ENCODE data around the gene SIPA1L3. TPM values are rescaled to one million over a fixed set of nuclear protein-coding genes. Genes with fewer than 3 reads are reported as not detected.
"Not testable (repeated sequence)": the region's sequence is repeated elsewhere in the genome, so short reads cannot be mapped to it uniquely, and the experiment has no call there.

SIPA1L3 gene
- total RNA-seq, 1 donor from 2014 or later: 17.0 TPM

- DNase-seq (ENCODE audit: low read depth): no peak
Observed at GRCh38 chr19:38228491-38229439, 321.8 kb downstream of the SIPA1L3 start.

DNA sequence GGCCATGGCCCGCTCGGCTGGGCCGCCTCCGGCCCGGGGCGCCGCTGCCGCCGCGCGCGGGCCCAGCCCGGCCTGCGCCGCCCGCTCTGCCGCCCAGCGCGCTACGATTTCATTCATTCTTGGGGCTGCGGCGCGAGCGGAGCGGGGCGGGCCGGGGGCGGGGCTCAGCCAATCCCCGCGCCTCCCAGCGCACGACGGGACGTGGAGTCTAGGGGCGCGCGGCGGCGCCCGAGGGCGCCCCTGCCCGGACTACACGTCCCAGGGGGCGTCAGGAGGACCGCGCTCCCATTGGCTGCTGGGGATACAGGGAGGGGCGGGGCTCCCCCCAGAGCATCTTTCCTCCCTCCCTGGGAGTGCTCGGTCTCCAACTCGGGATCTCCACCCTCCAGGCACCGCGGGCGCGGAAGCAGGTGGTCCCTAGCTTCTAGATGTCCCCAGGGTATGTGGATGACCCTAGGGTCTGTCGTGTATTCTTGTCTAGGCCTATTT is 322.6 kb downstream of the SIPA1L3 start:
- DNase-seq (ENCODE audit: low read depth): peak; percentile 88

- not testable (repeated sequence) for DNase-seq (ENCODE audit: low read depth)
Observed at GRCh38 chr19:38230506-38231133, 323.6 kb downstream of the SIPA1L3 start.

- no peak for DNase-seq (ENCODE audit: low read depth)
Observed at GRCh38 chr19:38231918-38232317, 324.9 kb downstream of the SIPA1L3 start.

DNA sequence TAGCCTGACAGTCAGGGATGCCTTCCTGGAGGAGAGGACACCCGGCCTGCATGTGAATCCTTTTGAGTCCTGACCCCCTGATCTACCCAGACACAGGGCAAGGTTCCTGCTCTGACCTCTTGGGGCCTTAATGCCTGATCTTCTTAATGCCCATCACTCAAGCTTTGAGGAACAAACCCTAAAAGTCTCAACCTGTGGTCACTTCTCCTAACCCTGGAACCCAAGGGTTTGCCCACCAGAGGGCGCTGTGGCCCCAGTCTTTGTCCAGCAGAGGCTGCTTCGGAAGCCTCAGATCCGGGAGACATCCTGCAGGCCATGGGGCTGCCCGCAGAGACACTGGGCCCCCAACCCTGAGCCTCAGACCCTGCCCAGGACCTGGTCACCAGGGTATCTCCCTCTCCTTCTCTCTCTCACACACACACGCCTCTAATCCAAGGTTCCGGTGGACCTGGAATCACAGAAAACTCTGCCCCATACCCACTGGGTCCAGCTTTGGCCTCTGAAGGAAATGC is 326.8 kb downstream of the SIPA1L3 start:
- DNase-seq (ENCODE audit: low read depth): peak; percentile 76

GRCh38 chr19:38234615-38235014 is 327.6 kb downstream of the SIPA1L3 start:
- no peak for DNase-seq (ENCODE audit: low read depth)

DNA sequence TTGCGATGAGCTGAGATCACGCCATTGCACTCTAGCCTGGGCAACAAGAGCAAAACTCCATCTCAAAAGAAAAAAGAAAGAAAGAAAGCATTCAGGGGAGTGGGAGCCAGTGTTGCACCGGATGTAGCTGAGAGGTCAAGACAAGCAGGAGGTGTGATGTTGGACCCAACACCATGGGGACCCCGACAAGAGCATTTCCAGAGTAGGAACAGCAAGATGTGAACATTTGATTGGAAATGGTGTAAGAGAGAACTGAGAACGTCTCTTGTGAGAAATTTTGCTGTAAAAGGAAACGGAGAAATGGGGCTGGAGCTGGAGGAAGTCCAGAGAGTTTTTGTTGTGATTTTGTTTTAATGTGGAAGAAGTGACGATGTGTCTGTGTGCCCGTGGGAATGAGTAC is 332.8 kb downstream of the SIPA1L3 start:
- DNase-seq (ENCODE audit: low read depth): no peak

DNA sequence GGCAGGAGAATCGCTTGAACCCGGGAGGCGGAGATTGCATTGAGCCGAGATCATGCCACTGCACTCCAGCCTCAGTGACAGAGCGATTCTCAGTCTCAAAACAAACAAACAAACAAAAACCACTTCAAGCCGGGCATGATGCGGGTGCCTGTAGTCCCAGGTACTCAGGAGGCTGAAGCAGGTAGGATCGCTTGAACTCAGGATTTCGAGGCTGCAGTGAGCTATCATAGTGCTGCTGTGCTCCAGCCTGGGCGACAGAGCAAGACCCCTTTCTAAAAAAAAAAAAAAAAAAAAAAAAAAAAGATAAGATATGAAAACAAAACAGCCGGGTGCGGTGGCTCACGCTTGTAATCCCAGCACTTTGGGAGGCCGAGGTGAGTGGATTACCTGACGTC is 336.3 kb downstream of the SIPA1L3 start:
- no peak for DNase-seq (ENCODE audit: low read depth)

DNA sequence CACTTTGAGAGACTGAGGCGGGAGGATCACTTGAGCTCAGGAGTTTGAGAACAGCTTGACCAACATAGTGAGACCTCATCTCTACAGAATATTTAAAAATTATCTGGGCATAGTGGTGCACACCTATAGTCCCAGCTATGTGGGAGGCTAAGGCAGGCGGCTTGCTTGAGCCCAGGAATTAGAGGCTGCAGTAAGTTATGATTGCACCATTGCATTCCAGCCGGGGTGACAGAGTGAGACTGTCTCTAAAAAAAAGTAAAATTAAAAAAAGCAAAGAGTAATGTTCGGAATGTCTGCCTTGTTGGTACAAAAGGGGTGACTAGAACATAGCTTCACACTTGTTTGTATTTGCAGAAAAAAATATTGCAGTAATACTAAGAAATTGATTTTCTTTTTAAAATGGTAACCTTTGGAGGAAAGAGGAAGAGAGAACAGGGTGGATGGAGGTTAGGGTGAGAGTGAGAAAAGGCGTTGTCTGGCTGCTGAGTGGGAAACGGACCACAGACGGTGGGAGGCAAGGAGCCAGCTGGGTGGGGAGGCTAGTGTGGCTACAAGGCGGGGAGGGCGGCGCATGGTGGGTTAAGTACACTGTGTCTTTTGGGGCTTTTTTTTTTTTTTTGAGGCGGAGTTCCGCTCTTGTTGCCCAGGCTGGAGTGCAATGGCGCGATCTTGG is 339.0 kb downstream of the SIPA1L3 start:
- DNase-seq (ENCODE audit: low read depth): no peak

DNA sequence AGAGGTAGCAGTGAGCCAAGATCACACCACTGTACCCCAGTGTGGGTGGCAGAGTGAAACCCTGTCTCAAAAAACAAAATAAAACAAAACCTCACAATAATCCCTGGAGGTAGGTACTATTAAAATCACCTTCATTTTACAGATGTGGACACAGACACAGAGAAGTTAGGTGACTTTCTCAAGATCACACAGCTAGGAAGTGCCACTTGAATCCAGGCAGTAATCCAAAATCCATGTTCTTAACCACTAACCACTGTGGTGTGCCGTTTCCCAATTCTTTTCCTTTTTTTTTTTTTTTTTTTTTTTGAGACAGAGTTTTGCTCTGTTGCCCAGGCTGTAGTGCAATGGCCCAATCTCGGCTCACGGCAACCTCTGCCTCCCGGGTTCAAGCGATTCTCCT is 340.1 kb downstream of the SIPA1L3 start:
- DNase-seq (ENCODE audit: low read depth): no peak

- no peak for DNase-seq (ENCODE audit: low read depth)
Observed at GRCh38 chr19:38247734-38248268, 340.8 kb downstream of the SIPA1L3 start.

- DNase-seq (ENCODE audit: low read depth): no peak
Observed at GRCh38 chr19:38248421-38248820, 341.4 kb downstream of the SIPA1L3 start.

GRCh38 chr19:38250428-38250820 is 343.4 kb downstream of the SIPA1L3 start:
- no peak for DNase-seq (ENCODE audit: low read depth)

GRCh38 chr19:38250821-38251563 is 344.0 kb downstream of the SIPA1L3 start:
- DNase-seq (ENCODE audit: low read depth): no peak

DNA sequence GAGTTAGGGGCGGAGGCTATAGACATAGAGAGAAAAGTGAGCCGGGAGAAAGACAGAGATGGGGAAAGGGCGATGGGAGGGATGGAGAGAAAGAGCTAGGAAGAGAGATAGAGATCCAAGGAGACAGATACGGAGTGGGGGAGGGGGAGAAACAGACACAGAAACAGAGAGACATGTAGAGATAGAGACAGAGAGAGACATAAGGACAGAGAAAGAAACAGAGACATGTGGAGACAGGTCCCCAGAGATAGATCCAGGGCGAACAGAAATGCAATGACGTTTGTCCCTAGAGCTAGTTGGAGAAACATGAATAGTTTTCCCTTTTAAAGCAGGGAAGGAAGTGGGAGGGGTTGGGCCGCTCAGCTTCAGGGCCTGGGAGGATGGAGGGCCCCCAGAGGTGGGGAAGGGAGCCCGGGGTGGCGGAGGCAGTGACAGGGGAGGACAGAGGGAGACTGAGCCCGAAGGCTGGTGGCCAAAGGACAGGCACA is 344.6 kb downstream of the SIPA1L3 start:
- DNase-seq (ENCODE audit: low read depth): no peak

GRCh38 chr19:38252385-38252784 is 345.4 kb downstream of the SIPA1L3 start:
- no peak for DNase-seq (ENCODE audit: low read depth)

DNA sequence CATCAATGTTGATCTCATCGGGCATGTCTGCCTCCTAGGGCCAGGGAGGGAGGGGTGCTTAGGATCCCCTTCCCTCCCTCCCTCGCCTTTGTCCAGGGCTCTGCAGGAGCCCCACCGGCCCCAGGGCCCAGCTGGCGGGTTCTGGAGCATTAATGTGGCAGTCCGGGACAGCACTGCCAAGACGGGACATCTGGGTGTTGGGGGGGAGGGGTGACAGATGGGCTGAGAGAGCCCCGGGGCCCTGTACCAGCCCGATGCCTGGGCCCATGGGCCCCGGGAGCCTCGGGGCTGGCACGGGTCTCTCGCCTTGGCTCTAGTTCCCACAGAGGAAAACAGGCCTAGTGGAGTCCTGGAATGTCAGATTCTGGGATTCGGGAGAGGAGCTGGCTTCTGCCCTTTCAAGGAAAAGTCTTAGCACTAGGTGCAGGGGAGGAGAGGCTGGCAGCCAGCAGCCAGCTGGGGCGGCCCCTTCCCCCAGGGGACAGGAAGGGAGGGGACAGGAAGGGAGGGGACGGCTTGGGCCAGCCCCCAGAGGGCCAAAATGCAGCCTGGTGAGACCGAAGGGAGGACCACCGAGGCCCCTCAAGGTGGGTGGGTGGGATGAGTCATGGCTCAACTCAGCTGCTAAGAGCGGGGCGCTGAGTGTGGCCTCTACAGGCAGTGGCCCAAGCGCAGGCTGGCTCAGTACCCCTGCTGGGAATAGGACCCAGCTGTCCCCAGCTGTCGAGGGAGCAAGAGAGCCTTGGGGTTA is 346.1 kb downstream of the SIPA1L3 start:
- no peak for DNase-seq (ENCODE audit: low read depth)

DNA sequence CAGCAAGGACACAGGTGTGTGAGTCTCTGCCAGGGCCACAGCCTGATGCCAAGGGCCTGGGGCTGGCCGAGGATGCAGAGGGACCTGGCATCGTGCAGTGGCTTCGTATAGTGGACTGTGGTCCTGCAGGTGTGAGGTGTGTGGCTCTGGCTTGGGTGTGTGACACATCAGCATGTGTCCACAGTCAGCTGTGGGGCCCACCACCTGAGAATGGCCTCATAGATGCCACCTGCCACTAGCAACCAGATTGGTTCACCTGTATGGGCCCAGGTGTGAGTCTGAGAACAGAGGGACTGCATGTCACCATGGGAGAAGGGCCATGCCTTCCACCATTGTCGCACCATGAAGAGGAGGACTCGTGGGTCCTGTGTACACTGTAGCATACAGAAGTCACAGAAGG is 346.8 kb downstream of the SIPA1L3 start:
- DNase-seq (ENCODE audit: low read depth): no peak

DNA sequence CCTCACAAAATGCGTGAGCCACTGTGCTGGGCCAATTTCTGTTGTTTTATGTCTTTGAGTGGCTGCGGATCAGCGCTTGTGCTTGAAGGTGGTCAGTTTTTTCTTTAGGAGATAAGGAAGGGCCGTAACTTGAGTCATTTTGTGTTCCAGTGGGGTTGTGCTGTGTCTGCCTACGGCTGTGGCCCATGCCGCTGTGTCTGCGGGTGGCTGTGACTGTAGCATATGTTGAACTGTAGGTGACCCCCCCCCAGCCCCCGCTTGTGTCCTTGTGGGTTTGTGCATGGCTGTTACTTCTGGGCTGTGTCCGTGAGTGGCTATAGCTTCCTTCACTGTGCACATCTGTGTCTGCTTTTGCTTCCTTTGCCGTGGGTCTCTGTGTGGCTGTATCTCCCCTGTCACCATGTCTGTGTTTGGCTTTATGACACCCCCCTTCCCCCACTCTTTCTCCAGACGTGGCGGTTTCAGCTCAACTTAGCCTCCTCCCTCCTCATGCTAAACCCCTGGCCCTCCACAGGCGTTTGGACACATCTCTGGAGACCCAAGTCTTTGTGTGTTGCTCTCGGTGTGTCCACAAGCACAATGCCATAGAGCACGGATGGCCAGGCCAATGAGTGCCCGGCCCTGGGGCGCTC is 348.5 kb downstream of the SIPA1L3 start:
- DNase-seq (ENCODE audit: low read depth): no peak
